Upper lobe of left lung (tissue), 4 donors: ENCODE results near the gene RIPOR2.

Experiments
- EP300 ChIP-seq, 4 donors: sonication (generic); formaldehyde crosslinking; IDR thresholded peaks; one replicate each; pipeline ENCODE4 v1.5.1; 2017; ENCODE audit warnings: antibody characterized with exemption in 4 of 4, control low read depth in 2 of 4
- POLR2A ChIP-seq, 4 donors: fragments of 450-650 bp; IDR thresholded peaks; one replicate each; pipeline ENCODE4 v1.5.1; 2016 to 2017; ENCODE audit warnings: antibody characterized with exemption in 4 of 4, mild to moderate bottlenecking in 2 of 4
- POLR2AphosphoS5 ChIP-seq, 2 donors: sonication (generic); formaldehyde crosslinking; IDR thresholded peaks; one replicate each; pipeline ENCODE4 v1.5.1; 2017; ENCODE audit warnings: antibody characterized with exemption in 2 of 2
- TF ChIP-seq, protein P1 (sequence below), 6 experiments: fragments of 450-650 bp in 4 of 6; fragments of 200-600 bp in 2 of 6; sonication (generic) in 2 of 6; IDR thresholded peaks; one replicate each; pipeline ENCODE4 v1.5.1; 2016 to 2019; ENCODE audit warnings: antibody characterized with exemption in 6 of 6

DNA sequence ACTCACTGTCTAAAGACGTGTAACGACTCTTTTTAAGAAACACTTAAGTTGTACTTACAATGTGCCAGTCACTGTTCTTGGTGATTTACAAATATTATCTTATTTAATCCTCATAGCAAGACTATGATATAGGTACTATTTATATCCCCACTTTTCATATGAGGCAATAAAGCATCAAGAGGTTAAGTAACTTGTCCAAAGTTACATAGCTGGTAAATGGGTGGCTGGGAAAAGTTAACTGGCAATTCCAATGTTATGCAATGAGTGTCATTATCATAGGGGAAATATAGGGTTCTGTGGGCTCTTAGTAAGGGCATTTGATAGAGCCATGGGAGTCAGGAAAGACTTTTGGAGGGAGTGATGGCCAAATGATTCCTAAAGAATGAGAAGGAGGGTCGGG is 21.4 kb upstream of the RIPOR2 start:
- TF ChIP-seq EP300 (IDR thresholded peaks at IDR 0.05): no peak
- TF ChIP-seq, protein P1, sequence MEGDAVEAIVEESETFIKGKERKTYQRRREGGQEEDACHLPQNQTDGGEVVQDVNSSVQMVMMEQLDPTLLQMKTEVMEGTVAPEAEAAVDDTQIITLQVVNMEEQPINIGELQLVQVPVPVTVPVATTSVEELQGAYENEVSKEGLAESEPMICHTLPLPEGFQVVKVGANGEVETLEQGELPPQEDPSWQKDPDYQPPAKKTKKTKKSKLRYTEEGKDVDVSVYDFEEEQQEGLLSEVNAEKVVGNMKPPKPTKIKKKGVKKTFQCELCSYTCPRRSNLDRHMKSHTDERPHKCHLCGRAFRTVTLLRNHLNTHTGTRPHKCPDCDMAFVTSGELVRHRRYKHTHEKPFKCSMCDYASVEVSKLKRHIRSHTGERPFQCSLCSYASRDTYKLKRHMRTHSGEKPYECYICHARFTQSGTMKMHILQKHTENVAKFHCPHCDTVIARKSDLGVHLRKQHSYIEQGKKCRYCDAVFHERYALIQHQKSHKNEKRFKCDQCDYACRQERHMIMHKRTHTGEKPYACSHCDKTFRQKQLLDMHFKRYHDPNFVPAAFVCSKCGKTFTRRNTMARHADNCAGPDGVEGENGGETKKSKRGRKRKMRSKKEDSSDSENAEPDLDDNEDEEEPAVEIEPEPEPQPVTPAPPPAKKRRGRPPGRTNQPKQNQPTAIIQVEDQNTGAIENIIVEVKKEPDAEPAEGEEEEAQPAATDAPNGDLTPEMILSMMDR (IDR thresholded peaks at IDR 0.05): no peak
- TF ChIP-seq POLR2AphosphoS5 (IDR thresholded peaks at IDR 0.05): no peak
- no peak for TF ChIP-seq POLR2A (IDR thresholded peaks at IDR 0.05)
